Uterus (tissue), 2 donors: ENCODE results near the gene TSPAN3.

Experiments
- CTCF ChIP-seq, 4 experiments: fragments of 200-600 bp in 2 of 4; fragments of 450-650 bp in 2 of 4; sonication (generic) in 2 of 4; IDR thresholded peaks; one replicate each; pipeline ENCODE4 v1.5.1; 2016 to 2019; ENCODE audit warnings: antibody characterized with exemption in 4 of 4, mild to moderate bottlenecking in 2 of 4, moderate library complexity in 1 of 4
- POLR2A ChIP-seq, 2 donors: fragments of 450-650 bp; IDR thresholded peaks; one replicate each; pipeline ENCODE4 v1.6.1; 2016; ENCODE audit warnings: antibody characterized with exemption in 2 of 2, mild to moderate bottlenecking in 1 of 2, moderate library complexity in 1 of 2

- TF ChIP-seq CTCF (IDR thresholded peaks at IDR 0.05) (no peak), POLR2A (IDR thresholded peaks at IDR 0.05) (no peak)
These were observed 45.6 kb downstream of the TSPAN3 start for GRCh38 chr15:77025083-77025901.
